Endodermal cell (in vitro differentiated cells): ENCODE results near the gene NLGN1. TPM values are rescaled to one million over a fixed set of nuclear protein-coding genes. Genes with fewer than 3 reads are reported as not detected.

ENCODE experiments used
- DNase-seq: peaks from one replicate; pipeline ENCODE4 v3.0.0-alpha.2; 2017
- H3K27ac ChIP-seq: 2 replicates; pipeline ENCODE4 v1.5.1; 2013; ENCODE audit warnings: mild to moderate bottlenecking, low read depth, low read length, moderate library complexity
- H3K27me3 ChIP-seq: 2 replicates; pipeline ENCODE4 v1.6.1; 2013; ENCODE audit warnings: mild to moderate bottlenecking, low read length, moderate library complexity; ENCODE audit not compliant: insufficient read depth, control insufficient read depth, poor library complexity, severe bottlenecking
- H3K36me3 ChIP-seq: 2 replicates; pipeline ENCODE4 v1.7.0; 2013; ENCODE audit warnings: mild to moderate bottlenecking, low read length, moderate library complexity; ENCODE audit not compliant: control insufficient read depth, insufficient read depth
- H3K4me1 ChIP-seq: one replicate; pipeline ENCODE4 v1.7.0; 2013; ENCODE audit warnings: low read length; ENCODE audit not compliant: control insufficient read depth, insufficient read depth
- H3K4me3 ChIP-seq: 2 replicates; pipeline ENCODE4 v1.5.1; 2013; ENCODE audit warnings: mild to moderate bottlenecking, low read length, moderate library complexity
- H3K9ac ChIP-seq: 2 replicates; pipeline ENCODE4 v1.6.1; 2013; ENCODE audit warnings: mild to moderate bottlenecking, low read length, moderate library complexity; ENCODE audit not compliant: poor library complexity, severe bottlenecking; ENCODE audit errors: extremely low read depth
- H3K9me3 ChIP-seq: 2 replicates; pipeline ENCODE4 v1.6.1; 2013; ENCODE audit warnings: mild to moderate bottlenecking, low read length, moderate library complexity; ENCODE audit not compliant: control insufficient read depth
- H3K27ac Mint-ChIP-seq: 2 replicates; pipeline ENCODE4 v1.8.0; 2020; ENCODE audit warnings: mixed read lengths
- H3K27me3 Mint-ChIP-seq: 2 replicates; pipeline ENCODE4 v1.8.0; 2021; ENCODE audit warnings: mild to moderate bottlenecking, mixed read lengths; ENCODE audit not compliant: insufficient read depth
- H3K36me3 Mint-ChIP-seq: 2 replicates; pipeline ENCODE4 v1.8.0; 2020; ENCODE audit warnings: low read depth, mixed read lengths
- H3K4me1 Mint-ChIP-seq: 2 replicates; pipeline ENCODE4 v1.8.0; 2020; ENCODE audit warnings: mixed read lengths
- H3K4me3 Mint-ChIP-seq: 2 replicates; pipeline ENCODE4 v1.8.0; 2020; ENCODE audit warnings: mild to moderate bottlenecking, moderate library complexity, mixed read lengths
- H3K9me3 Mint-ChIP-seq: 2 replicates; pipeline ENCODE4 v1.8.0; 2020; ENCODE audit warnings: mild to moderate bottlenecking, mixed read lengths
- WGBS, 2 experiments: methylation state at CpG; one replicate each; pipeline versions ENCODE4 v1.1.5 to v1.1.7; 2013; ENCODE audit warnings: missing lambda C conversion rate in 2 of 2, mixed read lengths in 1 of 2; ENCODE audit not compliant: insufficient coverage in 1 of 2, insufficient read length in 1 of 2; 5-methylcytosine and 5-hydroxymethylcytosine counted together
- total RNA-seq, 2 donors: library from RNA; stranded (reverse); fragmentation: NEBNext Ultra II Directional in 1 of 2; extraction: Animal tissue kit (Norgen Biotek cat#: 25700) in 1 of 2; gene quantifications; 2 replicates in 1 of 2; 3 replicates in 1 of 2; pipeline ENCODE4 v1.2.1, GENCODE V29; 2021
- TF ChIP-seq, protein P1 (sequence below): fragments of 200-600 bp; sonication (generic); conservative IDR thresholded peaks from 2 replicates; pipeline ENCODE4 v1.5.0; 2021; ENCODE audit warnings: antibody characterized with exemption, mild to moderate bottlenecking

NLGN1 gene
- total RNA-seq, 2 donors from 2014 or later: 3.4 to 14.3 TPM

DNA sequence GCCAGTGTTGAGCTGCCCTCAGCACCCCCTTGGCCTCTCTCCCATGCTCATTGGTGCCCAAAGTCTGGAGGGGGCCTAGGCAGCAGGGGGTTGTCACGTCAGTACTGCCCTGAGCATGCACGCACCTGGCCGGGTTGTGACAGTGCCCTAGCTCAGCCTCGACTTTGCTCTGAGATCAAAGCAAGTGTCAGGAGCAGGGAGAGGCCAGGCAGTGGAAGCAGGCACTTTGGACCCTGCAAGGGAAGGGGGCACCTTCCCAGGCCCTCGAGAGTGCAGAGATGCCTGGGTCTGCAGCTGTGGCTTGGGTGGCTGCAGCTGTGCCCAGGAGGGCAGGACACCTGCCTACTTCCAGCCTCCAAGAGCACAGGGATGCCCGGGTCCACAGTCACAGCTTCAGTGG, 561.3 kb downstream of the NLGN1 start:
- H3K27me3 Mint-ChIP-seq: peaks cover 1% of the 10 kb centered on the region
- 83 to 84% methylated on average over 6 of the region's 6 CpGs for WGBS, 2 experiments
- no peak overlapping the region for H3K27ac Mint-ChIP-seq

DNA sequence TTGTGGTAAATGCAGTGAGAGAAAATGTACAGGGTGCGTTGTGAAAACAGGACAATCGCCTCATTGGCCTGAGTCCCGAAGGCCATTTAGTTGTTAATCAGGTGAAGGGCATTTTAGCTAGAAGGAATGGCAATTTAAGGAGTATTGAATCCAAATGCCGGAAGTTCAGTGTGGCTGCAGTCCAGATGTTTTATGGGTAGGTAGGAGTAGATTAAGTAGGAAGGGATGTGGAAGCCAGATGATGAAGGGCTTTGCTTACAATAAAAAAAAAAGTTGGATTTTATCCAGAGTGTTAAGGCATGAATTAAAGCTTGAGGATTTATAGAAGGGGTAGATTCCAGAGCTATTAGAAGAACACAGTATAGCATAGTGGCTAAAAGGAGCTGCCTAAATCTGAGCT, 572.7 kb downstream of the NLGN1 start:
- no peak overlapping the region for H3K27ac Mint-ChIP-seq
- DNase-seq: no peak
- Histone ChIP-seq H3K4me1 (no peaks in the 10 kb centered on the region), H3K27me3 (no peaks in the 10 kb centered on the region), H3K9me3 (no peaks in the 10 kb centered on the region), H3K4me3 (no peak overlapping the region), H3K36me3 (no peaks in the 10 kb centered on the region), H3K27ac (no peak overlapping the region), H3K9ac (no peak overlapping the region)
- no peaks in the 10 kb centered on the region for H3K36me3 Mint-ChIP-seq
- H3K9me3 Mint-ChIP-seq: no peaks in the 10 kb centered on the region
- H3K27me3 Mint-ChIP-seq: no peaks in the 10 kb centered on the region
- WGBS, 2 experiments: 94 to 98% methylated on average over 4 of the region's 4 CpGs
- H3K4me1 Mint-ChIP-seq: peaks cover 5% of the 10 kb centered on the region
- TF ChIP-seq, protein P1, sequence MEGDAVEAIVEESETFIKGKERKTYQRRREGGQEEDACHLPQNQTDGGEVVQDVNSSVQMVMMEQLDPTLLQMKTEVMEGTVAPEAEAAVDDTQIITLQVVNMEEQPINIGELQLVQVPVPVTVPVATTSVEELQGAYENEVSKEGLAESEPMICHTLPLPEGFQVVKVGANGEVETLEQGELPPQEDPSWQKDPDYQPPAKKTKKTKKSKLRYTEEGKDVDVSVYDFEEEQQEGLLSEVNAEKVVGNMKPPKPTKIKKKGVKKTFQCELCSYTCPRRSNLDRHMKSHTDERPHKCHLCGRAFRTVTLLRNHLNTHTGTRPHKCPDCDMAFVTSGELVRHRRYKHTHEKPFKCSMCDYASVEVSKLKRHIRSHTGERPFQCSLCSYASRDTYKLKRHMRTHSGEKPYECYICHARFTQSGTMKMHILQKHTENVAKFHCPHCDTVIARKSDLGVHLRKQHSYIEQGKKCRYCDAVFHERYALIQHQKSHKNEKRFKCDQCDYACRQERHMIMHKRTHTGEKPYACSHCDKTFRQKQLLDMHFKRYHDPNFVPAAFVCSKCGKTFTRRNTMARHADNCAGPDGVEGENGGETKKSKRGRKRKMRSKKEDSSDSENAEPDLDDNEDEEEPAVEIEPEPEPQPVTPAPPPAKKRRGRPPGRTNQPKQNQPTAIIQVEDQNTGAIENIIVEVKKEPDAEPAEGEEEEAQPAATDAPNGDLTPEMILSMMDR: no peak
- no peak overlapping the region for H3K4me3 Mint-ChIP-seq

More for the DNA sequence above, 561.3 kb downstream of the NLGN1 start:
- Histone ChIP-seq H3K9ac (no peak overlapping the region), H3K27ac (no peak overlapping the region), H3K9me3 (peaks cover 14% of the 10 kb centered on the region), H3K4me1 (no peaks in the 10 kb centered on the region), H3K27me3 (no peaks in the 10 kb centered on the region), H3K36me3 (no peaks in the 10 kb centered on the region), H3K4me3 (no peak overlapping the region)
- no peak overlapping the region for H3K4me3 Mint-ChIP-seq
- H3K4me1 Mint-ChIP-seq: no peaks in the 10 kb centered on the region
- peaks cover 14% of the 10 kb centered on the region for H3K9me3 Mint-ChIP-seq
- TF ChIP-seq, protein P1: no peak
- H3K36me3 Mint-ChIP-seq: peaks cover 7% of the 10 kb centered on the region
- DNase-seq: no peak

DNA sequence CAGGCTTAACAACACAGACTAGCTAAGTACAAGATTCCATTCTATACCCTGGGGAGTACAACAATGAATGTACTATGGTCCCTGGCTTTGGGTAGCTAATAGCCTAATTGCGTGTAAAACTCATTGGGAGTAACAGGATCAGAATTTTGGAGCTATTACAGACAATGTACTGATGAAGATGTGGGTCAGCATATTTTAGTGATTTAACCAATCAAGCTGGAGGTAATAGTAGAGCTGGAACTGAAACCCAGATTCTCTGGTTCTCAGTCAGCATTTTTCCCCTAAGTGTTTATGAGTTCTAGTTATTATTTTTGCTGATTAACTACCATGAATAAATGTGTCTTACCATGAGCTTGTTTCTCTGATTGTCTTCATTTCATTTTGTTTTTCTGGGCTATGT, 578.7 kb downstream of the NLGN1 start:
- WGBS, 2 experiments: 98 to 100% methylated on average over 1 of the region's 1 CpG
- no peak for DNase-seq
- H3K9me3 ChIP-seq: no peaks in the 10 kb centered on the region

More for the DNA sequence above, 578.7 kb downstream of the NLGN1 start:
- Histone ChIP-seq H3K27ac (no peak overlapping the region), H3K9ac (no peak overlapping the region), H3K27me3 (no peaks in the 10 kb centered on the region), H3K4me1 (no peaks in the 10 kb centered on the region), H3K36me3 (no peaks in the 10 kb centered on the region), H3K4me3 (no peak overlapping the region)
- TF ChIP-seq, protein P1: no peak
- H3K27ac Mint-ChIP-seq: no peak overlapping the region
- no peaks in the 10 kb centered on the region for H3K27me3 Mint-ChIP-seq
- H3K4me1 Mint-ChIP-seq: peaks cover 3% of the 10 kb centered on the region
- no peaks in the 10 kb centered on the region for H3K36me3 Mint-ChIP-seq
- H3K9me3 Mint-ChIP-seq: no peaks in the 10 kb centered on the region
- no peak overlapping the region for H3K4me3 Mint-ChIP-seq
